Left lung (tissue), 10 donors: ENCODE measurements around the gene PCMT1. TPM values are rescaled to one million over a fixed set of nuclear protein-coding genes. Genes with fewer than 3 reads are reported as not detected.
A peak's percentile ranks its signal among the peaks of the same experiment; 100 is the strongest.
"Not testable (repeated sequence)": the region's sequence is repeated elsewhere in the genome, so short reads cannot be mapped to it uniquely, and the experiment has no call there.

ENCODE experiments used
- ATAC-seq: fragments of 200-7000 bp; cut with Tn5 transposase; one replicate; pipeline ENCODE4 v1.9.1; 2020; ENCODE audit warnings: moderate library complexity
- DNase-seq, 4 donors: peaks; one replicate each; pipeline ENCODE4 v3.0.0-alpha.2; 2013 to 2020
- H3K27ac ChIP-seq, 2 donors: fragments of 200-600 bp; sonication (generic) in 1 of 2; one replicate each; pipeline versions ENCODE4 v1.5.0 to v1.8.0; 2020 to 2021
- H3K27me3 ChIP-seq, 2 donors: fragments of 200-600 bp; sonication (generic) in 1 of 2; one replicate each; pipeline versions ENCODE4 v1.5.0 to v1.8.0; 2020 to 2021
- H3K36me3 ChIP-seq, 2 donors: fragments of 200-600 bp; sonication (generic) in 1 of 2; one replicate each; pipeline versions ENCODE4 v1.5.0 to v1.8.0; 2020 to 2021
- H3K4me1 ChIP-seq, 2 donors: fragments of 200-600 bp; one replicate each; pipeline ENCODE4 v1.8.0; 2021
- H3K4me3 ChIP-seq, 2 donors: fragments of 200-600 bp; sonication (generic) in 1 of 2; one replicate each; pipeline versions ENCODE4 v1.5.0 to v1.8.0; 2020 to 2021; ENCODE audit warnings: mild to moderate bottlenecking in 1 of 2
- H3K9me3 ChIP-seq, 2 donors: fragments of 200-600 bp; sonication (generic) in 1 of 2; one replicate each; pipeline versions ENCODE4 v1.5.0 to v1.8.0; 2020 to 2021
- CTCF ChIP-seq, 2 donors: fragments of 200-600 bp; sonication (generic) in 1 of 2; IDR thresholded peaks; one replicate each; pipeline versions ENCODE4 v1.5.0 to v1.8.0; 2021; ENCODE audit warnings: antibody characterized with exemption in 2 of 2
- intact Hi-C, 2 donors: fragments of 100-400 bp; cut with DNase I; formaldehyde crosslinking; loops; one replicate each; pipeline versions ENCODE4 v1.11.2 to v1.14.2; 2022
- polyA plus RNA-seq, 6 donors: library from polyadenylated mRNA; unstranded; fragments of 120-200 nt; gene quantifications; one replicate each; pipeline ENCODE4 v1.2.1, GENCODE V29; 2013; ENCODE audit not compliant: insufficient read length in 6 of 6
- total RNA-seq, 2 donors: library from RNA; stranded (reverse); fragmentation: NEBNext Ultra II Directional; extraction: Animal tissue kit (Norgen Biotek cat#: 25700); gene quantifications; one replicate each; pipeline ENCODE4 v1.2.1, GENCODE V29; 2021
- donor health status: DM: no; HTN: yes; CAD: no.
- donor health status: DM: no; HTN: no; CAD: no.

Gene PCMT1
- total and polyA plus RNA-seq, 8 donors = 61.8 to 87.4 (median 80.3) TPM

GRCh38 chr6:149746147-149746946 is 3.2 kb upstream of the PCMT1 start, which contains the start of gene NUP43:
NUP43 (minus strand) TSS chr6:149746529; CDS start chr6:149746495, 34 bp downstream.
- peak within 1 kb of the TSS; percentile 69 to 81 for H3K4me3 ChIP-seq
- DNase-seq (peak; percentile 91 to 93 (median 92)), ATAC-seq (peak; percentile 72)
- intact Hi-C loops = no loop called here
- H3K27me3 ChIP-seq = no peaks in the 10 kb centered on the region
- H3K36me3 ChIP-seq = peaks cover 4 to 21% of the 10 kb centered on the region in 2 donors
- H3K9me3 ChIP-seq = no peaks in the 10 kb centered on the region
- TF ChIP-seq CTCF (IDR thresholded peaks at IDR 0.05) = peak; percentile 53 to 92
- H3K4me1 ChIP-seq = peaks cover 5 to 37% of the 10 kb centered on the region in 2 donors
- peak within 1 kb of the TSS; percentile 65 to 73 for H3K27ac ChIP-seq

GRCh38 chr6:149749082-149749593 is 403 bp upstream of the PCMT1 start:
- peak overlapping the region; percentile 77 to 99 for H3K4me3 ChIP-seq
- H3K27me3 ChIP-seq, DNase-seq, H3K9me3 ChIP-seq, H3K36me3 ChIP-seq, intact Hi-C loops: not testable (repeated sequence)
- peak overlapping the region; percentile 89 to 97 for H3K27ac ChIP-seq
- H3K4me1 ChIP-seq = peaks cover 10 to 65% of the 10 kb centered on the region in 2 donors
- peak; percentile 12 for ATAC-seq

DNA sequence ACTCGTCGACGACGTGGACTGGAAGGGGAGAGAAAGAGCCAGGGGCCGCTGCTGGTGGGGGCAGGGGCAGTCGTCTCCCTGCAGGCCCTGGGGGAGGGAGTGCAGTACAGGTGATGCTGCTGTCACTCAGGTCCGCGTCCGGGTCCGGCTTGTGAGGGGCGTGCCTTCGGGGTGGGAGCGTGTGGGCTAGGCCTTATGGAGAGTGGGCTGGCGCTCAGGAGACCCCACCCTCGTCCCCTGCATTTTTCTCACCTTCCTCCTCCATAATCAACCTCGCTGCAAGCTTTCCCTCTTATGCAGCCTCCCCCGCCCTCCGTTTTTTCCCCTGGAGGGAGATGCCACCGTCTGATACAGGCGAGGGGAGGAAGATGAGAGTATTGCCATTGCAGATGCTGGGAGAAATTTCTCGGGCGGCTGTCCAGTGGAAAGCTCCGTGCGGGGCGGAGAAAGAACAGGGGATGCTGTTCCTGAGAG is 632 bp downstream of the PCMT1 start:
- DNase-seq (peak in 3 of 4 donors; percentile 42 to 58 (median 57)), ATAC-seq (peak; percentile 39)
- Histone ChIP-seq H3K4me3 (peak overlapping the region; percentile 77 to 99), H3K36me3 (no peaks in the 10 kb centered on the region), H3K27me3 (no peaks in the 10 kb centered on the region), H3K4me1 (peaks cover 10 to 74% of the 10 kb centered on the region in 2 donors), H3K27ac (peak overlapping the region; percentile 89 to 97), H3K9me3 (no peaks in the 10 kb centered on the region)
- intact Hi-C loops = no loop called here
- TF ChIP-seq CTCF (IDR thresholded peaks at IDR 0.05) = no peak

DNA sequence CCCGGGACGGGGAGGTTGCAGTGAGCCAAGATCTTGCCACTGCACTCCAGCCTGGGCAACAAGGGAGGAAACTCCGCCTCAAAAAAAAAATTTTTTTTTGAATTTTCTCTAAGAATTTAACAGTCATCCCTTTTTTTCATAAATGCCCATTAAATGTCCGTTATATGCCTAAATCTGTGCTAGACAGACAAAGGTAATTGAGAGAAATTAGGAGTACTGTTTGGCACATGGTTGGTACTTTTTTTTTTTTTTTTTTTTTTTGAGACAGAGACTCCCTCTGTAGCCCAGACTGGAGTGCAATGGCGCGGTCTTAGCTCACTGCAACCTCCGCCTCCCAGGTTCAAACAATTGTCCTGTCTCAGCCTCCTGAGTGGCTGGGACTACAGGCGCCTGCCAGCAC is 1.7 kb downstream of the PCMT1 start:
- Histone ChIP-seq H3K4me1 (peaks cover 5 to 77% of the 10 kb centered on the region in 2 donors), H3K27ac (peak overlapping the region in 1 of 2 donors; percentile 97), H3K9me3 (no peaks in the 10 kb centered on the region), H3K4me3 (peak overlapping the region in 1 of 2 donors; percentile 77), H3K36me3 (no peaks in the 10 kb centered on the region), H3K27me3 (no peaks in the 10 kb centered on the region)
- TF ChIP-seq CTCF (IDR thresholded peaks at IDR 0.05) = no peak
- no peak for ATAC-seq
- intact Hi-C loops = no loop called here
- DNase-seq = no peak

GRCh38 chr6:149751920-149752319 is 2.4 kb downstream of the PCMT1 start:
- DNase-seq, H3K27me3 ChIP-seq, H3K4me3 ChIP-seq, H3K9me3 ChIP-seq, intact Hi-C loops, H3K36me3 ChIP-seq, ATAC-seq: not testable (repeated sequence)
- H3K4me1 ChIP-seq = peaks cover 5 to 78% of the 10 kb centered on the region in 2 donors
- H3K27ac ChIP-seq = peak overlapping the region in 1 of 2 donors; percentile 54
